HG02798 (cell line): Measurements from ENCODE around the gene GABRR1.

Source experiments
- ATAC-seq: cut with Tn5 transposase; IDR thresholded peaks from one replicate; pipeline ENCODE4 v1.9.1; 2021; ENCODE audit warnings: mild to moderate bottlenecking; ENCODE audit not compliant: unreplicated experiment, poor library complexity

The GABRR1 gene

DNA sequence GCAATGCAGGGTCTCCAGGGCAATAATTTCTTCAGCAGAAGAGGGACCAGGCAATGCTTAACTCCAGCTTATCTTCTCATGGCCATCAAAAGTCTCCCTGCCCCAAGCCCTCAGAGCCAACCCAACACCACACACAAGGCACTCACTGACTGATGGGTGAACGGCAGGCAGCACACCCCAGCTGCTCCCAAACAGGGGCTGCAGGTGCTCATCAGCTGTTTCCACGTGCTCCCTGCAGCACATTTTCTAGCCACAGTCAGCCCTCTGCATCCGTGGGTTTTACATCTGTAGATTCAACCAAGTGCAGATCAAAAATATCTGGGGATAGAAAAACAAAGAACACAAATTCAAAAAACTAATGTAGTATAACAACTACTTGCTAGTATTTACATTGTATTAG is 4.0 kb upstream of the GABRR1 start:
- ATAC-seq = no peak

DNA sequence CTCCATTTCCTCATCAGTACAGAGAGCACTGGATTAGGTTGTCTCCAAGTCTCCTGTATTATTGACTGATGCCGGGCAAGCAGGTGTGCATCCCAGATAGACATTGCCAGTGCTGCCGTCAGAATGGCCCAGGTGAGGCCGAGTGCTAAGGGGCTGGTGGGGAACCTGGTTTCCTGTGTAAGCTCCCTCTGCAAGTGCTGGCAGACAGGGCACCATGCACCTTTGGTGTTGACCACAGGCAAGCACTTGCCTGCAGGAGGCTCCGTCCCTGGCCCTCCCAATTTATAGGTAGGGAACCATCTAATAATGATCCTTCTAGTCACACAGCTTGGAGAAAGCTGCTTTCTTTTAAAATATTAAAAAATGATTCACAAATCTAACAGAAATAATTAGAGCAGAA is 747 bp downstream of the GABRR1 start:
- no peak for ATAC-seq

DNA sequence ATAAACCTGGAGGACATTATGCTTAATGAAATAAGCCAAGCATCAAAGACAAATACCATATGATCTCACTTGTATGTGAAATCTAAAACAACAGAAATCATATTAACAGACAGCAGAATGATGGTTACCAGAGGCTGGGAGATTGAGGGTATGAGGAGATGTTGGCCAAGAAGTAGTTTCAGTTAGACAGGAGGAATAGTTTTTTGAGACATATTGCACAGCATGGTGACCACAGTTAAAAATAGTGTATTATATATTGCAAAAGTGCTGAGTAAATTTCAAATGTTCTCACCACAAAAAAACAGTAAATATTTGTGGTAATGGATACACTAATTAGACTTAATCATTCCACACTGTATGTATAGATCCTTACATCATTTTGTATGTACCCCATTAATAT is 1.8 kb downstream of the GABRR1 start:
- ATAC-seq = no peak

DNA sequence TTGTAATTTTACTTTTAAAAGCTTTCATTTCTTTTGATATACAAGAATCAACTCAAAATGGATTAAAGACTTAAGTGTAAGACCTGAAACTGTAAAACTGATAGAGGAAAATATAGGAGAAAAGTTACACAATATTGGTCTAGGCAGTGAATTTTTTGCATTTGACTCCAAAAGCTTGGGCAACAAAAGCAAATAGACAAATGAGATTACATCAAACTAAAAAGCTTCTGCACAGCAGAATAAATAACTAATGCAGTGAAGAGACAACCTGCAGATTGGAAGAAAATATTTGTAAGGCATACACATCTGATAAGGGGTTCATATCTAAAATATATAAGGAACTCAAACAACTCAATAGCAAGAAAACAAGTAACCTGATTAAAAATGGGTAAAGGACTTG is 3.0 kb downstream of the GABRR1 start:
- no peak for ATAC-seq

DNA sequence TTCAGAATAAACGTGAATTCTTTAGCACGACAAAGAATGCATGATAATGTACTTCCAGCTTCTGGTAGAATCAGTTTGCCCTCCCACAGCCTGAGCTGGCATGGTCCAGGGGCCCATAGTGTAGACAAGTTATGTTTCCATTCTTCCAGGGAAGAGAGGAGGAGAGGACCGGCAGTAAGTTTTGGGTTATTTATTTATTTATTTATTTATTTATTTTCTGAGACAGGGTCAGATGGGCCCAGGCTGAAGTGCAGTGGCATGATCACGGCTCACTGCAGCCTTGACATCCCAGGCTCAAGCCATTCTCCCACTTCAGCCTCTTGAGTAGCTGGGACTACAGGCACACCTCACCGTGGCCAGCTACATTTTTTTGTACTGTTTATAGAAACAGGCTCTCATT is 4.7 kb downstream of the GABRR1 start:
- ATAC-seq = no peak

DNA sequence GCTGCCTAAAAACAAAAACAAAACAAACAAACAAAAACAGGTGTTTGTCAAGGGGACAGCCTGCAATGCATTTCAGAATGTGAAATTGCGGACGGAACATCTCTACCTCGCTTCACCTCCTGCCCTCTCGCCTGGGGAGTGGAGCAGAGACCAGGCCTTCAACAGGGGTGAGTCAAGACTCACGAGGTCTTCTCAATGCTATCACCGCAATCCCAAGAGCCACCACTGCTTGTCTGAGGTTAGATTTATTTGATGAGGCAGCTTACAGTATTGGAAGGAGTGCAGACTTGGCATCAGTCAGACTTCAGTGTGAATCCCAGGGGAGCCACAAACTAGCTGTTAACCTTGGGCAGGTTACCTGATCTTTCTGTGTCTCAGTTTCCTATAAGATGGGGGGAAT is 7.7 kb downstream of the GABRR1 start:
- no peak for ATAC-seq

DNA sequence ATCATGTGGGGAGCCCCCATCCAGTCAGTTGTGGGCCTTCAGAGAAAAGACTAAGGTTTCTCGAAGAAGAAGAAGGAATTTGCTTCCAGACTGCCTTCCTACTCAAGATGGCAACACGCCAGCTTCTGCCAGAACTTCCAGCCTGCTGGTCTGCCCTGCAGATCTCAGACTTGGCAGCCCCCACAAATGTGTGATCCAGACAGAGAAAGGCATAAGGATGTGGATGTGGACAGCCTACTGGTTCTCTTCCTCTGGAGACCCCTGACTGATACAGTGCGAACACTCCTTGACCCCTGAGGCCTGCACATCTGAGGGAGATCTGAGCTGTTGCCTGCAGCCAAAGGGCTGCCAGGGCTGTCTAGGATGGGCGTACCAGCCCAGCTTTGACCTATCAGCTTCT is 8.6 kb downstream of the GABRR1 start:
- ATAC-seq = no peak

DNA sequence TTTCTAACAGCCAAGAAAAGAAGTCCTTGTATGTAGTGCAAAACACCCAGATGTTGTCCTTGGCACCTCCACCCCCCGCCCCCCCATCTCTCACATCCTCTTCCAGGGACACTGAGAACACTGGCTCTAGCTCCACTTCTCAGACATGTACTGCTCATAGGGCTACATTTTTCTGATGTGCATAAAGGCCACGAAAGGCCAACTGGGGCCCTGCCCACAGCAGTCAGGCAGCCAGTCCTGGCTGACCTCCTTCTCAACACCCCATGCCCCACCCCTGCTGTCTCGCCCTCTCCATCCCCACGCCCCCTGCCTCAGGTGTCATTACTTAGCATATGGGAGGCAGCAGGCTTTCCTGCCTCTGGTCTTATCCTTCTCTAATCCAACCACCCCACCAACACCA is 11.3 kb downstream of the GABRR1 start:
- no peak for ATAC-seq

DNA sequence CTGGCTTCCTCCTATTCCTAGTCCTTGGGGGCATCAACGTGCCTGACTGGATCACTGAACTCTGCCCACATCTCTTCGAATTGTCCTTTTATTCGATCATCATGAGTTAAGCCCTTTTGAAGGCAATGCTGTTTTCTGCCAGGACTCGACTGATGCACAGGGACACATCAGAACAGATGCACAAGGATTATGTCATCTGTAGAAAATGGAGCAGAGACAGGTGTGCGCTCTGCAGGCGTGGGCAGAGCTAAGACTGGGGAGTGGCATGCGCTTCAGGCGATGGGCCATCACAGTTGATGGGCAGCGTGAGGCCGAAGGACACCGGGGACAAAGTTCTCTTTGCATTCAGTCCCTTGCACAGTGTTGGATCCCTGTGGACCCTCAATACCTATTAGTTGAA is 13.1 kb downstream of the GABRR1 start:
- no peak for ATAC-seq

DNA sequence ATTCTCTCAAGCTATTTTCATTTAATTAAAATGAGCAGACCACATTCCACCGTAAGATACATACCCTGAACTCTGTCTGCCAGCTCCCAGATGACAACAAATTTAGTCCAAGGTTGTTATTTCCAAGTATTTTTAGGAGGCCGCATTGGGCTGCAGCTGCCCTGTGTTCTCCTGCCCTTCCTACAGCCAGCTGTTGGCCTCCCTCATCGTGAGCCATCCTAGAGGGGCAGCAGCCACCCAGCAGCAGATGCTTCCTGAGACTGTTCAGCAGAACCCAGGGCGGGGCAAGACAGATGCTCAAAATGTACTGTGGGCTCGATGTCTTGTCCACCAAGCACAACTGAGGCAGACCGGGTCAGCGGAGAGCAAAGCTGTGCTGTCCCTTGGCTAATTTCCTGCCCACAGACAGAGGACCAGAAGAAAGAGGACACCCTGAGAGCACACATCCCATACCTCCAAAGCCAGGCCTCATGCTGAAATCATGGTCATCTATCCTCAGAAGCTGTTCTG is 16.4 kb downstream of the GABRR1 start:
- no peak for ATAC-seq

DNA sequence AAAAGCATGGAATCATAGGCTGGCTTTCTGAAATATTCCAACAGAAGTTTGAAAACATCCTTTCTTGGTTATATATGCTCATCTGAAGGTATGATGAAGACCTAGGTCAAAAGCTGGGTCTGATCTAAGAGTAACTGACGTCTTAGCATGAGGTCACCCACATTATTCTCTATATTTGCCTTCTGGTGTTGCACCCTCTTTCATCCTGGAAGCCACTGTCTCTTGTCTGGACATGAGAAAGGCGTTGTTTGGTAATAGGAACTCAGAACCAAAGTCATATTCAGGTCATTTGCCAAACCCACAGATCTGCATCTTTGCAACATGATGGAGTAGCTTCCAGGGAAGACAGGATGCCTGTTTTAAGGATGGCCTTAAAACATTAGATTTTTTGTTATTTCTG is 17.6 kb downstream of the GABRR1 start:
- ATAC-seq = no peak

DNA sequence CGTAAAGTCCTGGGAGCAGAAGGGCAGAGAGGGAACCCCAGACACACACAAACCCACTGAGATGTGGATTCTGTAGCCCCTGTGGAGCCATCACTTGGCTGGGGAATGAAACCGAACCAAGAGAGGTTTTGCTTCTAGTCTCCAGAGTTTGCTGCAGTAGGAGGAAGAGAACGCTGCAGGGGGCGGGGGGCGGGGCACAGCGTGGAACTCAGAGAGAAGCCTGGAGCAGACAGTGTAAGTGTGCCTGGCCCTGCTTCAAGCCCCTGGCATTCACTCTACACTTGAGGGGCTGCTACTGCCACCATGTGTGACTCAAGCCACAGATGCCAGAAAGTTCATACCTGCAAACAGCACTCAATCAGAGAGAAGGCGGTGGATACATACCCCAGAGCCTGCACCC is 18.9 kb downstream of the GABRR1 start:
- no peak for ATAC-seq

DNA sequence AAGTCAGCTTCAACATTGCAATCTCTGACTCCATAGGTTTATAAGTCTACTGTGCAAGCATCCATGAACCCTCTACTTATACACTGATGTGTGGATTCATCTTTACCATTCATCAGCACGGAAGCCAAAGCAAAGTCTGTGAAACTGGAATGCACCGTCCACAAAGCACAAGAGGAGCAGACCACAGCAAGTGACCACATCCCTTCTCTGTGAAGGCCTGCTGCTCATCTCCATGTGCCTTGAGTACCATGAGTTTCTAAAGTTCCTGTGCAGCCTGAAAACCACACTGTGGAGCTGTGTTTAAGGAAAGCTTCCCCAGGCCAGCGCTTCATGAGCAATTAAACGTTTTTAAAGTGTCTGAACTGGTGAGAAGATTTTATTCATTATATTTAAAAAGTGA is 20.0 kb downstream of the GABRR1 start:
- no peak for ATAC-seq

DNA sequence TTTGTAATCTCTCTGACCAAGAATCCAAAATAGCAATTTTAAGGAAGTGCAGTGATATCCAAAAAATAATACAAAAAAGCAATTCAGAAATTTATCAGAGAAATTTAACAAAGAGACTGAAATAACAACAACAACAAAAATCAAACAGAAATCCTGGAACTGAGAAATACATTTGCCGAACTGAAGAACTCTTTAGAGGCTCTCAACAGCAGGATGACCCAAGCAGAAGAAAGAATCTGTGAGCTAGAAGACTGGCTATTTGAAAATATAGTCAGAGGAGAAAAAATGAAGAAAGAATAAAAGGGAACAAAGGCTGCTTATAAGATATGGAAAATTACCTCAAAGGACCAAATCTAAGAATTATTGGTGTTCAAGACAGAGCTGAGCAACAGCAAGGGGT is 22.6 kb downstream of the GABRR1 start:
- no peak for ATAC-seq

DNA sequence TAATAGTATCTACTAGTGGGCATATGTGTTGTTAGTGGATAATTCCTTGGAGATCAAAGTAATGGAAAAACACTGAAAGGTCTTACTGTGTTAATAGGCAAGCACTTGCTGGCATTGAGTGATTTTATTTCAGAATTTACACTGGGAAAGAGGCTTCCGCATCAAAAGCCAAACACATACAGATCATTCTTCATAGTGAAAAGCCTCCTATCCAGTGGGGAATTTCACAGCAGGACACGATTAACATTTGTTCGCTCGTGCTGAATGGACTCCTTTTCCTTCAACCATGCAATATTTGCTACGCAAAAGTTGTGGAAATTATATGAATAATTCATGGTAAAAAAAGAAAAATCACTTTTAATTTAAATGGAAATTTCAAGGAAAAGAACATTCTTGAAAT is 26.4 kb downstream of the GABRR1 start:
- no peak for ATAC-seq

DNA sequence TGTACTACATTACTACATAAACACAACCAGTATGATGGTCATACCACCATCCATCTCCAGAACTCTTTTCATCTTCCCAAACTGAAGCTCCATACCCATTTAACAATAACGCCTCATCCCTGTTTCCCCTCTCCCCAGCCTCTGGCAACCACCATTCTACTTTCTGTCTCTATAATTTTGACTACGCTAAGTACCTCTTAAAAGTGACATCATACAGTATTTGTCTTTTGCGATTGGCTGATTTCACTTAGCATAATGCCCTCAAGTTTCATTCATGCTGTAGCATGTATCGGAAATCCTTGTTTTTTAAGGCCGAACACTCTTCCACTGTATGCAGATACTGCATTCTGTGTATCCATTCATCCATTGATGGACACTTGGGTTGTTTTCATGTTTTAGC is 29.7 kb downstream of the GABRR1 start:
- no peak for ATAC-seq

DNA sequence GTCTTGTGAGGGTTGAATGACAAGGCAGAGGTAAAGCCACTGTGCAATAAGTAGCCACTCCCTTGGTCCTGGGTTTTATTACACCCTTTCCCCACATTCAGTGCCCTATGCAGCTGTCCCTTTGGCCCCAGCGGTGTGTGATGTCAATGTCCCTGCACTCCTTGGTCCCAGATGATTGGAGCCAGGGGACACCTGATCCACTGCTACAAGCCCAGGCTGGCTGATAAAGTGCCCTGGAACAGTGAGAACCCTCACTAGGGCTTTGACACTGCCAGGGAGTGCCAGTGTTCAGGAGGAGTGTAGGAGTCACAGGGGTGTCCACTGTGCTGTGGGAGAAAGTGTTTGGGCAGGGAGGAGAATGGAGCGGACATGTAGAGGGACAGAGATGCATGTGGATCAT is 30.4 kb downstream of the GABRR1 start:
- no peak for ATAC-seq

DNA sequence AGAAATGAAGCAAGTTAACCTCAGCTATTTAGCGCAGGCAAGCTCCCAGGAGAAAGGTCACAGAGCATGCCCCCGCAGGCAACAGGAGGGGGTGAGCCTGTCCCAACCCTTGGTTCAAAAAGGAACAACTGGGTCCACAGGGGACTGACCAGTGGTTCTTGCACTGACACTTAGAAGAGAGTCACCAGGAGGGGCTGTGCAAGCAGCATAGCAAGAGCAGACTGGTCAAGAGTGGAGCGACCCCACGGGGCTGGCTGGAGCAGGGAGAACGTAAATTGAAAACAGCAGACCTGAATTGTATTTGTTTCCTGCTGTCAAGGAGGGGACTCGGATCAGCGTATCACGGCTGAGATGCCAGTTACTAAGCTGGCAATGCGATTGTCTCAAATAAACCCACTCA is 32.8 kb downstream of the GABRR1 start:
- no peak for ATAC-seq

DNA sequence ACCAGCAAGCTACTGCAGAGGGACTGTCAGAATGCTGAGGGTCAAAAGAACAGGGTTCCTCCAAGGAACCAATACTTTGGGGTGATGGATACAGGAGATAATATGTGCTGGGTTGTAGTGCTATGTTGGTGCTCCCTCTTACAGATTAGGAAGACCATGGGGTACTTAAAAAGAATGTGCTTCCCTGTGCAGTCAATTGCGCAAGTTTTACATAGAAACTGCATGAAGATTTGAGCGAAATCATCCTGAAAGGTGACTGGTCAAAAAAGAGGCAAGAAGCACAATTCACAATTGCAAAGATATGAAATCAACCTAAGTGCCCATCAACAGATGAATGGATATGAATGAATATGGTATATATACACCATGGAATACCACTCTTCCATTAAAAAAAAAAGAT is 33.9 kb downstream of the GABRR1 start:
- no peak for ATAC-seq

DNA sequence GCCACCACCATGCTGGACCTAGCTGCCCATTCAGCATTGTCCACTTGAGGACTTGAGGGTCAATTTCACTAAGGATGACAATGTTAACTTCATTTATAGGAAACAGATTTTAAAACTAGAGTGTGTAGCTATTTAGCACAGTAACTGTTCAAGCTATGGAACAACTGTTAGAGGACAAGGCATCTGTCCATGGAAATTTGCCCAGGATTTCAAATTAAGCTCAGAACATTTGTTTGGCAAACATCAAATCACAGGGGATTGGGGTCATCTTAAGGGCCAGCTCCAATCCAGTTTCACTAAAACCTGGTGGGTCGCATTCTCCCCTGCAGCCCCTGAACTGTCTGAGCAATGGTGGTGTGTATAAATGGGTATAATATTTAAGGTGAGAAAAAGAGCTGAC is 36.2 kb downstream of the GABRR1 start:
- ATAC-seq = no peak

DNA sequence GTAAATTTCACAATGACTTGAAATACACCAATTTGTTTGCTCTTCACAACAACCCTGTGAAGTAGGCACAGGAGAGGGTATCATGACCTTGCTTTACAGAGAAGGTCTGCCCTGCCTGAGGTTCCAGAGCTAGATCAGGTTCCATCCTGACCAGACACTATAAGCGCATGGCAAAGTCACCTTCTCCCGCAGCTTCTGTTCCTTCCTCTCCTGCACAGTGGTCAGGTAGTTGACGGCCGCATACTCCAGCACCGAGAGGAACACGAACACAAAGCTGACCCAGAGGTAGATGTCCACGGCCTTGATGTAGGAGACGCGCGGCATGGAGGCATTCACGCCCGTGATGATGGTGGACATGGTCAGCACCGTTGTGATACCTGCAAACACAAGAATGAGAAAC is 37.0 kb downstream of the GABRR1 start:
- no peak for ATAC-seq

DNA sequence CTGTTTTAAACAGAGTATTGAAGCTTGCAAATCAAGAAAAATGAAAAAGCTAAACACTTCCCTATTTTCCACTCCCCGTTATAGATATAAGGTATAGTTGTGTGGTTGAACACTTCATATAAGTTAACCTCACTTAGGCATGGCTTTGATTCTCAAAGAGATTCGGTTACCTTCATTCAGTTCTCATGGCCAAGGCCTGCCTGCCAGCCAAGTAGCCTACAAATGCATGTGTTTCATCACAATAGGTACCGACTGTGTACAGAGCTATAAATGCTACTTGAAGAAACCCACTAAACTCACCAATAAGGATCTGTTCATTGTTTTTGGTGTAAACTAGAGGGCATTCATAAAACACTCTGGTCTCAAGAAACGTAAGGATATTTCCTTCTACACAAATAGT is 43.5 kb downstream of the GABRR1 start:
- ATAC-seq = no peak

DNA sequence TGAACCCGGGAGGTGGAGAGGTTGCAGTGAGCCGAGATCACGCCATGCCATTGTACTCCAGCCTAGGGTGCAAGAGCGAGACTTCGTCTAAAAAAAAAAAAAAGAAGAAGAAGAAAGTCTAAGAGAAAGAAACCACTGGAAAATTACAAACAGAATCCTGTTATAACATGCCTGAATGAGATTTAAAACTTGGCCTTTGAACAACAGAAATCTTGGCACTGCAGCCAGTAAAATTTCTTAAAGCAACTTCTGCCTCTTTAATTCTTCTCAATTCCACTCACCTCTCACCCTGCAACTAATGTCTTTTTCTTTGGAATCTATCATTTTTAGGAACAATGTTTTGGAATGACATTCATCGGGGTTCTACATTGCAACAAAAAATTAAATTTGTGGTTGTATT is 45.0 kb downstream of the GABRR1 start:
- no peak for ATAC-seq

DNA sequence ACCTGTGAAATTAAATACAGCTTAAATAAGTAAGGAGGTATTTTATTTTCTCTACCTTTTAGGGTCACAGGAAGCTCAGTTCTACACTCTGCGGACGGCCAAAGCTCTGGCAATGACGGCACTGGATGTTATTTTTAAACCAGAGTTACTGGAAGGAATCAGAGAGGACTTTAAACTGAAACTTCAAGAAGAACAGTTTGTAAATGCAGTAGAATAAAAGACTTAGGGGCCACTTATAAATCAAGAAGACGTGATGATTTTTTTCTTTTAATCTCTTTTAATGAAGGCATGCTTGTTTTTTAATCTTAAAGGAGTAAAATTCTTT is 55.1 kb downstream of the GABRR1 start:
- no peak for ATAC-seq
